ENCODE measurements around the gene EPS8L3.
"Not testable (repeated sequence)": the region's sequence is repeated elsewhere in the genome, so short reads cannot be mapped to it uniquely, and the experiment has no call there.

The EPS8L3 gene

GRCh38 chr1:109764561-109765482, 1.1 kb upstream of the EPS8L3 start:
- DNase-seq (ENCODE audit: low read depth in 1 of 2, low spot score in 1 of 2), result peak in 1 of 2 donors; percentile 3

DNA sequence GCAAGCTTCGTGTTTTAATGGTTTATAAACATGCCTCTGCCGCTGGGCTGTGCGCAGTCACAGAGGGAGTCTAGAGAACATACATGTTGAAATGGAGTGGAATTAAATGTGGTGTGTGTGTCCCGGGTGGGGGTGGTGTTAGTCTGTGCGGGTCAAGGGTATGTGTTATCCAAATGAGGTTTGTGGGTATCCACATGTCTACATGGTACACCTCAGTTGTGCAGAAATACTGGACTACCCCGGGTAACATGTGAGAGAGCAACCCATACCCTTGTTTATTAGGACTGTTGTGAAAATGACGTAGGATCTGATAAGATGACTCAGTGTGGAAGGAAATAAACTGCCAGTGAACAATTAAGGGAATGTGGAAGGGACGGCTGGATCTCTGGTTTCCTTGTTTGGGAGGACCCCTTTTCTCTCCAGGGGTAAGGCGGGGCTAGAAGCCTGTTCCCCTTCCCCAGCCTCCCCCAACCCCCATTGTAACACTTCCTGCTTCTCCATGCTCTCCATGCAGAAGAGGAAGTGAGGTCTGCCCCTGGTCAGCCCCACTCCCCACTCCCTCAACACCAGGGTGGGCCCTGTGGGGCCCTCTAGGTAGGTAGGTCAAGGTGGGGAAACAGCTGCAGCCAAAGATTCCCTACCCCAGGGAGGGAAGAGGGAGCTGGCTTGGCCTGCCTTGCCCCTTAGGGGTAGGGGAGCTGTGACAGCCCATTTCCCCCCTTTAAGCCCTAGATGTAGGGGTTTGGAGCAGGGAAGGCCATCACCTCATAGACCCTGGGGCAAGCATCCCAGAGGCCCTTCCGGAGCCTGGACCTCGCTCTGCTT, 690 bp downstream of the EPS8L3 start:
- DNase-seq (ENCODE audit: low read depth in 1 of 2, low spot score in 1 of 2), result no peak

GRCh38 chr1:109762039-109762585, 1.6 kb downstream of the EPS8L3 start:
- no peak for DNase-seq (ENCODE audit: low read depth in 1 of 2, low spot score in 1 of 2)

DNA sequence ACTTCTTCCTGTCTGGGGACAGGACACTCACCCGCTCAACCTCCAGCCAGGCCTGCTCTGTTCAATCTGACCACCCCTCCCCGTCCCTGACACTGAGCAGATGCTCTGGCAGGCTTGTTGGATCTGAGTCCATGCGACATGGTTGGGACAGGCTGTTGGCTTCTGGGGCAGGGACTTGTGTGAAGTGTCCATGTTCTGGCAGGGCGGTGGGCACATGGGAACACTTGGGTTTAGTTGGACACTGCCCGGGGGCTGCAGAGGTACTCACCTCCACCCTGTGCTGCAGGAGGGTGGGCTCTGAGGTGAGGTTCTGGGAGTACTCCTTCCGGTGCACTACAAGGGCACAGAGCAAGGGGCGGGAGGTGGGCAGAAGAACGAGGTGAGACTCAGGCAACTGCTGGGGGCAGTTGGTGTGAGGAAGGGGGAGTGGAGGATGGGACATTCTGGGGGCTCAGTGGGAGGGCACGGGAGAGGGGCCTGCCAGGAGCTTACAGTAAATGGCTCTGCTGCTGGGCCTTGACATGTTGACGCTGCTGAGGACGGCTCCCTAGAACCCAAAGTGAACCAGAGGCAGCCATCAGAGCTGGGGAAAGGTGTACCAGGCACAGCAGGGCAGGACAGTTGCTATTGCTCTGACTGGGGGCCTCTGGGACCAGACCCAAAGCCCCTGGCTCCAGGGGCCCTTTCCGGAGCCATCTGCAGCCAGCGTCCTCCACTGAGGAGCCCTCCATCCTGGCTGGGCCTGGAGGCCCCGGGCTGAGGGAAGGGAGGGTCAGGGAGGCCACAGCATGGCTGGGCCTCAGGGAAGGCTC, 2.3 kb downstream of the EPS8L3 start:
- DNase-seq (ENCODE audit: low read depth in 1 of 2, low spot score in 1 of 2), result no peak

- DNase-seq (ENCODE audit: low read depth in 1 of 2, low spot score in 1 of 2), result no peak
Observed at GRCh38 chr1:109760581-109761226, 3.0 kb downstream of the EPS8L3 start.

DNA sequence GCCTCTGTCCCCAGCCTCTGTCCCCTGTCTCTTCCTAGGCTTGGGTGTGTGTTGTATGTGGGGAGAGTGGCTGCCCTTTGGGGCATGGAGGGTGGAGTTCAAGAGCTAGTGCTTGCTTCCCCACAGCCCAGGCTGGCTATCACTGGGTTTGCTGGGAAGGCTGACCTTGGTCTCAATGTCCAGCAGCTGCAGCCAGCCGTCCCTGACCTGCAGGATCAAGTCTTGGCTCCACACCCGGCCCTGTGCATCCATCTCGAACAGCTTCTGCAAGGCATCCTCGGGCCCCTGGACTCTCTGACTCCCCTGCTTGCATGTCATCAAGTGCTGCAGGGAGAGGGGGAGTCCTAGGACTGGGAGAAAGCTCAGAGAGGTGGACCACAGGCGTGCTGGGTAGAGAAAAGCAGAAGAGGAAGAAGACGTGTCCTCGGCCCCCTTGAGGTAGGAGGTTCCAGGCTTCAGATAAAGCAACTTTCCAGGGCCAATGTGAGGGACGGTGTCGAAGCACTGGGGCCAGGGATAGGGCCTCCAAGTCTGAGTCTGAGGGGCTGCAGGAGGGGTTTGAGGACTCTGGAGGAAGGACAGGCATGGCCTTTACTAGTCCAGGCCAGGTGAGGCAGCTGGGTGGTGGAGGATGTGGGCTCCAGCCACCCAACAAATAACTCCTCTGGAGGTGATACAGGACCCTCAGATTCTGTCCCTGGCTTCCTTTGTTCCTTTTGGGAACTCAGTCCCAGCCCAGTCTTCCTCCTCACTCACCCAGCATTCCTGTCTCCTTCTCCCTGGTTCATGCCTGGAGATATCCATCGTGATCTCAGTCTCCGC, 4.0 kb downstream of the EPS8L3 start:
- DNase-seq (ENCODE audit: low read depth in 1 of 2, low spot score in 1 of 2), result no peak

DNA sequence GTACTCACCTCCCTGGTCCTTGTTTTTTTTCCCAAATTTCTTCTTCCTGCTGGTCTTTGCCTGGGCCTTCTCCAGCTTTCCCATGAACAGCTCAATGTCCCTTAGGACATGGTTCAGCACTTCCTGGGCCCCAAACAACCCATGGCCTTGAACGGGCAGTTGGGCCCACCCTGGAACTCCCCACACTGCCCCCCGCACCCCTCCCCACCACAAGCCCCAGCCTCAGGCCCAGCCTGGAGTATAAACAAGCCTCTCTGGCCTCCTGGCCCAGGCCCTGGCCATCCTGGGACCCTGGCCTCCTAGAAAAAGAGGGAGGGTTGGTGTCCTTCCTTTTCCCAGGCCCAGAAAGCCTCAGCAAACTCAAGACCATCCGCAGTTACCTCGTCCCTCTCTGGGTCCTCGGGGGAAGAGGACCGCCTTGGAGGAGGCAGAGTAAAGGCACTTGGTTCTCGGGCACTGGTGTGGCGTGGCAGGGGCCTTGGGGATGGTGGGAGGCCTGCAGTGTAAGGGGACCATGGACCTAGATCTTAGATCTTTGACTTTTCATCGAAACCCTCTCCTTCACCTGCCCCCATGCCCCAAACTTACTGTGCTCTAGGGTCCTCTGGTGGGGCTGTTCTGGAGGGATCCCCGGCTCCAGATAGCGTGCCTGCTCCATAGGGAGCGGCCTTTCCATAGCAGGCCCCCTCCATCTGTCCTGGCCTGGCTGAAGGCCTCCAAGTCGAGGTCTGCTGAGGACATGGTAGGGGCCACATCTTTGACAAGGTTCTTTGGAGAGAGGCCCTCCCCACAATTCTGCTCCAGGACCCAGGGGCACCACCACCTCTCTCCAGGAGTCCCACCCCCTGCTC, 5.6 kb downstream of the EPS8L3 start:
- DNase-seq (ENCODE audit: low read depth in 1 of 2, low spot score in 1 of 2), result no peak

GRCh38 chr1:109756848-109757521, 6.7 kb downstream of the EPS8L3 start:
- DNase-seq (ENCODE audit: low read depth in 1 of 2, low spot score in 1 of 2), result no peak

DNA sequence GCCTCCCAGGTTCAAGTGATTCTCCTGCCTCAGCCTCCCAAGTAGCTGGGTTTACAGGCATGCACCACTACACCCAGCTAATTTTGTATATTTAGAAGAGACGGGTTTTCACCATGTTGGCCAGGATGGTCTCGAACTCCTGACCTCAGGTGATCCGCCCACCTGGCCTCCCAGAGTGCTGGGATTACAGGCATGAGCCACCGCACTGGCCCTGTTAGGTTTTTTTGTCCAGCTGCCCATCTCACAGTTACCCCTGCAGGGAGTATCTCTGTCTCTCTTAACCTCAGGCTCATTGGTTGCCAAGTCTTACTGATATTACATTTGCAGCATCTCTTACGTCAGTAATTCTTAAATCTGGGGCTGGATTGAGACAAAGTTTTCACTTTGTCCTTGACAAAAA, 7.4 kb downstream of the EPS8L3 start:
- DNase-seq (ENCODE audit: low read depth in 1 of 2, low spot score in 1 of 2), result not testable (repeated sequence)

DNA sequence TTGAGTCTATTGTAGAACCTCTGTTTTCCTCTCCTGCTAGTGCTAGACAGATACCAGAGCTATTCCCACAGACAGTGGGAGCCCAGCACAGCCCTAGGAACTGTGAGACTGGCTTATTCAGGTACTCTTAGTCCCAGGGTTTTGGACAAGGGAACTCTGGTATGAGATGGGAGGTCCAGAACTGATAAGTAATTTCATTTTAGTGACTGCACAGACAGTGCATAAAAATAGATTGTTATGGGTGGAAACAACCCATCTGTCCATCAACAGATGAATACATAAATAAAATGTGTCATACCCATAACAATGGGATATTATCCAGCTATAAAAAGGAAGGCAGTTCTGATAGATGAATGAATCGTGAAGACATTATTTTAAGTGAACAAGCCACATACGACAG, 9.0 kb downstream of the EPS8L3 start:
- DNase-seq (ENCODE audit: low read depth in 1 of 2, low spot score in 1 of 2), result no peak

DNA sequence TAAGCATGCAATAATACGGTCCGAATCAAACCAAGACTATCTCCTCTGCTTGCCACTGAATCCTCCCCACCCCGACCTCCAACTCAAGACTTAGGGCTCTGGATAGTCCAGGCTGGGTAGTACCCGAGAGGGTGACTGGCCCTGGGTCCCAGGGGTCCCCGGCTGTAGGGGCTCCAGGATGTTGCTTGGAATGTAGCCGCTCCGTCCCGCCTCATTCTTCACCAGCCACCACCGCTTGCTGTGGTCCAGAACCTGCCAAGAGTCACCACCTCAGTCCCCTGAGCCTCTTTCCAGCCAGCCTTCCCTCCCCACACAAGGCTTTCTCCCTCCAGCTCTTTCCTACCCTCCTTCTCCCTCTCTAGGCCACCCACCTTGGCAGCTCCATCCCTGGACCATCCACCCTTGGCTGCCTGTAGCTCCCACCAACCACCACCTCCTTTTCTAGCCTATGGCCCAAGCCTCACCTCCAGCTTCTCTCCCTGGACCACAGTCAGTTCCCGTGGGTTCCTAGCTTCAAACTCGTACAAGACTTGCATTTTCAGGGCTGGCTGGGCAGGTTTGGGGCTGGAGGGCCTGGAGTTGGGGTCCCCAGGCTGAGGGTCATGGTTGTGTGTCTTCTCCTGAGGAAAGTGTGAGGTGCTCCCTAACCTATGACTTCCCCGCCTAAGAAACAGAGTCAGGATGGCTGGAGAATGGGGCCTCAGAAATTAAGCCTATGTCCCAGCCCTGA, 12.0 kb downstream of the EPS8L3 start:
- no peak for DNase-seq (ENCODE audit: low read depth in 1 of 2, low spot score in 1 of 2)

GRCh38 chr1:109750920-109751319, 12.8 kb downstream of the EPS8L3 start:
- DNase-seq (ENCODE audit: low read depth in 1 of 2, low spot score in 1 of 2), result no peak

DNA sequence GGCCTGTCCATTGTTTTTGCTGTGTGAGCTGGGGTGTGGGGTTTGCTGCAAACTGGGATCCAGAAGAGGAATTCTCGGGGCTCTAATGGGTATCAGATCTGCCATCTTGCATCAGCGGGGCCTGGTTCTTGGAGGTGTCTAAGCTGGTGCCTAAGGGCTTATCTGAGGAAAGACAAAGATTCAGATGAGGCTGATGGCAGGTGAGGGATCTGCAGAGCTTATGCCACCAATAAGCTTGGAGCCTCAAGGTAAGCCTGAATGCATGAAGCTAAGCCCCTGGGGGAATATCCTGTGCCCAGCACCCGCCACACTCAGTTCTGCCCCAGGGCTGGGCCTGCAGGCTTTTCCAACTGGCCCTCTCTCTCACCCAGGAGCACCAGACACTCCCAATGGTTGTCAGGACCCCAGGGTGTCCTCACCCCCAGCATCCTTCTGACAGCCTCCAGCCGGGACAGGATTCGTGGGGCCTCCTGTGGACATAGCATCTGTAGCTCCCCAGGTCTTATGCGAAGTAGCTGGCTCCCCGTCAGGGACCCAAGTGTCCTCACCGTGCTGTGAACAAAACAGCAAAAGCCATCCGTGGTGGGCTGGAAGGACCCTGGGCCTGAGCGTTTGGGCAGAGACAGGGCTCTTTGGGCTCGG, 13.4 kb downstream of the EPS8L3 start:
- no peak for DNase-seq (ENCODE audit: low read depth in 1 of 2, low spot score in 1 of 2)

- no peak for DNase-seq (ENCODE audit: low read depth in 1 of 2, low spot score in 1 of 2)
Observed at GRCh38 chr1:109749221-109749620, 14.5 kb downstream of the EPS8L3 start.

- not testable (repeated sequence) for DNase-seq (ENCODE audit: low read depth in 1 of 2, low spot score in 1 of 2)
Observed at GRCh38 chr1:109748311-109748710, 15.4 kb downstream of the EPS8L3 start.

DNA sequence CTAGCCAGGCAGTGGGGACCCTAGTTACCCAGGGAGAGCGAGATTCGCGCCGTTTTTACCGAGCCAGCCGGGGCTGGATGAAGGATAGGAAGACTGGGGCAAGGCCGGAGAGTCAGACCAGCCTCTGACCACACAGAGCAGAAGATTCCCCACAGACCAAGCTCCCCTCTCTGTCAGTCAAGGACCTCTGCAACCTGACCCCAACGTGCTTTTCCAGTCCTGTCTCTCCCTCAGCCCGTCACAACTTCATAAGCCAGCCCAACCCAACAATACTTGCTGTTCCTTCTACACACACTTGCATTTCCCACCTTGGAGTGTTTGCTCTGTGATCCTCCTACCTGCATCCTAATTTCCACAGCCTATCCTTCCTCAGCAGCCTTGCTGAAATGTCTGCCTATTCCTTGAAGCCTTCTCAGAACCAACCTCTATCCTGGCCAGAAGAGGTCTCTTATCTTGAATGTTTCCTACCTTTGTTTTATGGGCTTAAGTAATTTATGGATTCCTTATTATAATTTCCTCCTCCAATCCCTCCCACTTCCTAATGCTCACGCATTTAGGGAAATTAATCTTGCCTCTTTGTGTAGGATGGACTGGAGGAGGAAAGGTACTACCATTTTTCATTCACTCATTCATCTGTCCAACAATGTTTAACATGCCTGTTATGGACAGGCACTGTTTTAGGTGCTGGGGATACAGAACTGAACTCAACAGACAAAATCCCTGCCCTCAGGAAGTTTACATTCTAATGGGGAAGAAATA, 22.9 kb downstream of the EPS8L3 start, which contains the start of gene GSTM3:
Gene GSTM3, minus strand, starts transcription at position 424 of the 759 bp plus-strand sequence. CDS start 751 bp downstream, outside the sequence.
- no peak for DNase-seq (ENCODE audit: low read depth in 1 of 2, low spot score in 1 of 2)

All from activated T-helper 1 cell treated with anti-CD3 and anti-CD28 coated beads, Interleukin-2, amount 50 U/mL, for 16 hours (primary cell).